ENCODE data around the gene ADAM15. TPM values are rescaled to one million over a fixed set of nuclear protein-coding genes. Genes with fewer than 3 reads are reported as not detected.

ADAM15 gene
- total and polyA plus RNA-seq, 2 donors (not counting 1 experiment from before 2014, with no cell fraction given): 14.6 to 28.4 TPM

- Mint-ChIP-seq H3K27ac (no peak overlapping the region), H3K4me3 (no peak overlapping the region), H3K9me3 (ENCODE audit: insufficient read depth) (no peaks in the 10 kb centered on the region), H3K27me3 (no peaks in the 10 kb centered on the region), H3K4me1 (no peaks in the 10 kb centered on the region)
- no peak for TF ChIP-seq CTCF (IDR thresholded peaks at IDR 0.05)
- no peak for TF ChIP-seq EZH2 (IDR thresholded peaks at IDR 0.05; ENCODE audit: borderline replicate concordance, insufficient read depth, low read depth, low read length, poor library complexity, severe bottlenecking)
- CTCF ChIA-PET: interaction anchor here (0.6 to 4.4 kb wide), 5 partner anchors 9 to 62 kb away, joined by 3 to 19 read pairs (median 7); no protein-coding TSS in a partner anchor
- Histone ChIP-seq H3K4me2 (replicated peaks; ENCODE audit: low read depth, low read length, poor library complexity, severe bottlenecking) (no peak overlapping the region), H4K20me1 (ENCODE audit: control insufficient read depth, insufficient read depth, low read length, poor library complexity, severe bottlenecking) (no peaks in the 10 kb centered on the region), H3K79me2 (ENCODE audit: control insufficient read depth, insufficient read depth, low read length) (no peaks in the 10 kb centered on the region), H3K9ac (ENCODE audit: low read length) (no peak overlapping the region), H3K9me3 (ENCODE audit: control extremely low read depth in 1 of 3, control insufficient read depth in 2 of 3, insufficient read depth in 1 of 3, low read length in 2 of 3) (no peaks in the 10 kb centered on the region), H3K4me3 (ENCODE audit: control extremely low read depth in 1 of 5, extremely low read depth in 1 of 5, insufficient read depth in 1 of 5, low read depth in 2 of 5, low read length in 4 of 5) (no peak overlapping the region), H3K36me3 (replicated peaks in 1 of 2; ENCODE audit: control extremely low read depth in 1 of 2, control insufficient read depth in 1 of 2, extremely low read depth in 1 of 2, insufficient read depth in 2 of 2, low read length in 1 of 2) (no peaks in the 10 kb centered on the region), H3K27me3 (replicated peaks in 1 of 4; ENCODE audit: control extremely low read depth in 1 of 4, control insufficient read depth in 3 of 4, insufficient read depth in 4 of 4, low read length in 3 of 4) (peaks cover 0 to 3% (median 0%) of the 10 kb centered on the region in 4 experiments), H3K27ac (ENCODE audit: low read length in 2 of 2) (no peak overlapping the region), H3K4me1 (ENCODE audit: control insufficient read depth in 2 of 2, insufficient read depth in 2 of 2, low read length in 2 of 2) (no peaks in the 10 kb centered on the region), H2AFZ (ENCODE audit: insufficient read depth, low read depth, low read length, poor library complexity, severe bottlenecking) (no peak overlapping the region)
- no peak for DNase-seq
- ATAC-seq (ENCODE audit: low read depth): no peak
- intact Hi-C loops (cut with micrococcal nuclease): no loop called here
- 43% methylated on average over 4 of the region's 6 CpGs for WGBS (ENCODE audit: insufficient coverage)
- POLR2A ChIA-PET: no interaction called here
Observed at GRCh38 chr1:155106862-155107261, 55.7 kb downstream of the ADAM15 start.

DNA sequence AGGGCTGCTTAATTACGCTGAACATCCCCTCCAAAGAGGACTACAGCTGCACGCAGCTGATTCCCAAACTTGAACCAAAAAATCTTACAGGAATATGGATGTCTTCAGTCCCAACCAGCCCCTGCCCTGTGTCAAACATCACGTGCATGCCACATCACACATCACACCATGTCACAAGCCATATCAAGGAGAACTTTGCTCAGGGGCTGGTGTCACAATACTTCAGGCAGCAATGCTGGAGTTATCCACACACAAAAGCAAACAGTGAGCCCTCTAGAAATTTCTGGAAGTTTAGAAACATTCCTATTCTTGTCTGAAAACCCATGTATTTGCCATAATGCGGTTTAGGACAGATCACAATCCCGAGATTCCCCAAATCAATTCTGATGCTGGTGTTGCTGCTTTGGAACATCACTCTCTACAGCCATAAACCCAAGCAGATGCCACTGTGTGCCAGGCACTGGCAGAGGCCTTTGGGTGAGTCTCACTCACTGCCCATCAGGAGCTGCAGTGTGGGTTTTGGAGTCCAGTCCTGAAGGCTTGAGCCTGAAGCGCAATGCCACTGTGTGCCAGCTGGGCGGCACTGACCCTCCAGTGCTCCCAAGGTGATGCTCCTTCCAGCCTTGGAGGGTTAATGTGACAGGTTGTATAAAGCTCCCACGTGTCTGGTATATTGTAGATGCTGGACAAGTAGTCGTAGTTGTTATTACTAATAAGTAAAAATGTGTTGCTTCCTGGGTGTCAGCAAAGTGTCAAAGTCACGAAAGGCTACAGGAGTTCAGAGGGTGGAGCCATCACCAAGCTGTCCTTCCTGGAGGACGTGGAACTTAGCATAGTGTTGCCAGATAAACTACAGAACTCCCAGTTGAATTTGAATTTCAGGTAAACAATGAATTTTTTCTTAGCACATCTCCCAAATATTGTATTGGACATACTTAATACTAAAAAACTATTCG is 56.5 kb downstream of the ADAM15 start:
- H3K4me1 Mint-ChIP-seq: no peaks in the 10 kb centered on the region
- no peak overlapping the region for H3K9ac ChIP-seq (ENCODE audit: low read length)
- no peaks in the 10 kb centered on the region for H3K9me3 ChIP-seq (ENCODE audit: control extremely low read depth in 1 of 3, control insufficient read depth in 2 of 3, insufficient read depth in 1 of 3, low read length in 2 of 3)
- DNase-seq (no peak), ATAC-seq (ENCODE audit: low read depth) (no peak)
- H2AFZ ChIP-seq (ENCODE audit: insufficient read depth, low read depth, low read length, poor library complexity, severe bottlenecking): no peak overlapping the region
- no peaks in the 10 kb centered on the region for H3K79me2 ChIP-seq (ENCODE audit: control insufficient read depth, insufficient read depth, low read length)
- no peaks in the 10 kb centered on the region for H3K36me3 ChIP-seq (replicated peaks in 1 of 2; ENCODE audit: control extremely low read depth in 1 of 2, control insufficient read depth in 1 of 2, extremely low read depth in 1 of 2, insufficient read depth in 2 of 2, low read length in 1 of 2)
- 95% methylated on average over 9 of the region's 12 CpGs for WGBS (ENCODE audit: insufficient coverage)
- H3K27me3 Mint-ChIP-seq: no peaks in the 10 kb centered on the region
- H3K4me3 Mint-ChIP-seq: no peak overlapping the region
- no peaks in the 10 kb centered on the region for H4K20me1 ChIP-seq (ENCODE audit: control insufficient read depth, insufficient read depth, low read length, poor library complexity, severe bottlenecking)
- ChIA-PET POLR2A (no interaction called here), CTCF (interaction anchor here (0.6 to 4.4 kb wide), 7 partner anchors 10 to 65 kb away, joined by 3 to 19 read pairs (median 4); no protein-coding TSS in a partner anchor)
- H3K4me2 ChIP-seq (replicated peaks; ENCODE audit: low read depth, low read length, poor library complexity, severe bottlenecking): no peak overlapping the region
- peaks cover 0 to 3% (median 0%) of the 10 kb centered on the region in 4 experiments for H3K27me3 ChIP-seq (replicated peaks in 1 of 4; ENCODE audit: control extremely low read depth in 1 of 4, control insufficient read depth in 3 of 4, insufficient read depth in 4 of 4, low read length in 3 of 4)
- intact Hi-C loops (cut with micrococcal nuclease): no loop called here
- H3K27ac Mint-ChIP-seq: no peak overlapping the region
- no peak overlapping the region for H3K4me3 ChIP-seq (ENCODE audit: control extremely low read depth in 1 of 5, extremely low read depth in 1 of 5, insufficient read depth in 1 of 5, low read depth in 2 of 5, low read length in 4 of 5)
- no peak overlapping the region for H3K27ac ChIP-seq (ENCODE audit: low read length in 2 of 2)
- no peak for TF ChIP-seq EZH2 (IDR thresholded peaks at IDR 0.05; ENCODE audit: borderline replicate concordance, insufficient read depth, low read depth, low read length, poor library complexity, severe bottlenecking)
- no peak for TF ChIP-seq CTCF (IDR thresholded peaks at IDR 0.05)
- no peaks in the 10 kb centered on the region for H3K9me3 Mint-ChIP-seq (ENCODE audit: insufficient read depth)
- no peaks in the 10 kb centered on the region for H3K4me1 ChIP-seq (ENCODE audit: control insufficient read depth in 2 of 2, insufficient read depth in 2 of 2, low read length in 2 of 2)
